ENCODE data around the gene MTUS2.

DNA sequence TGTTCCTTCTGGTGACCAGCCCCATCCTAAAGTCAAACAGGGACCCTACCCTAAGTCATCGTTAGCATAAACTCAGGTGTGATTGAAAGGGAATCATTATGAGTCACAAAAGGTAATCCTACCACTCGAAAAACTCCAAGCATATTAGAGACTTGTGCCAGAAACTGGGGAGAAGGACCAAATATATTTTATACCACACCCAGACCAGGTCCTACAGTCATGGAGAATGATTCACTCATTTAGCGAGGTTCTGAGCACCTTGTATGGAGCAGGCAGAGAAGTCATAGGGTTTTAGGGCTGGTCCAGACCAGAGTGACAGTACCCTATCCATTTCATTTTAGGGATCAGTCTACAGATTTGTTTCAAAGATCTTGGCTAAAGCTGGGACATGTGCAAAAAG, 625.9 kb downstream of the MTUS2 start:
- TF ChIP-seq, protein P1, sequence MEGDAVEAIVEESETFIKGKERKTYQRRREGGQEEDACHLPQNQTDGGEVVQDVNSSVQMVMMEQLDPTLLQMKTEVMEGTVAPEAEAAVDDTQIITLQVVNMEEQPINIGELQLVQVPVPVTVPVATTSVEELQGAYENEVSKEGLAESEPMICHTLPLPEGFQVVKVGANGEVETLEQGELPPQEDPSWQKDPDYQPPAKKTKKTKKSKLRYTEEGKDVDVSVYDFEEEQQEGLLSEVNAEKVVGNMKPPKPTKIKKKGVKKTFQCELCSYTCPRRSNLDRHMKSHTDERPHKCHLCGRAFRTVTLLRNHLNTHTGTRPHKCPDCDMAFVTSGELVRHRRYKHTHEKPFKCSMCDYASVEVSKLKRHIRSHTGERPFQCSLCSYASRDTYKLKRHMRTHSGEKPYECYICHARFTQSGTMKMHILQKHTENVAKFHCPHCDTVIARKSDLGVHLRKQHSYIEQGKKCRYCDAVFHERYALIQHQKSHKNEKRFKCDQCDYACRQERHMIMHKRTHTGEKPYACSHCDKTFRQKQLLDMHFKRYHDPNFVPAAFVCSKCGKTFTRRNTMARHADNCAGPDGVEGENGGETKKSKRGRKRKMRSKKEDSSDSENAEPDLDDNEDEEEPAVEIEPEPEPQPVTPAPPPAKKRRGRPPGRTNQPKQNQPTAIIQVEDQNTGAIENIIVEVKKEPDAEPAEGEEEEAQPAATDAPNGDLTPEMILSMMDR (IDR thresholded peaks at IDR 0.05; ENCODE audit: low read length) = no peak
- TF ChIP-seq EZH2phosphoT487 (IDR thresholded peaks at IDR 0.05; ENCODE audit: low read length) (no peak), EZH2 (optimal IDR thresholded peaks at IDR 0.05; ENCODE audit: low read depth, low read length) (no peak)

Data from MM.1S (cell line).